ENCODE data around the gene OR56A3.
"Not testable (repeated sequence)": the region's sequence is repeated elsewhere in the genome, so short reads cannot be mapped to it uniquely, and the experiment has no call there.

OR56A3 gene, protein sequence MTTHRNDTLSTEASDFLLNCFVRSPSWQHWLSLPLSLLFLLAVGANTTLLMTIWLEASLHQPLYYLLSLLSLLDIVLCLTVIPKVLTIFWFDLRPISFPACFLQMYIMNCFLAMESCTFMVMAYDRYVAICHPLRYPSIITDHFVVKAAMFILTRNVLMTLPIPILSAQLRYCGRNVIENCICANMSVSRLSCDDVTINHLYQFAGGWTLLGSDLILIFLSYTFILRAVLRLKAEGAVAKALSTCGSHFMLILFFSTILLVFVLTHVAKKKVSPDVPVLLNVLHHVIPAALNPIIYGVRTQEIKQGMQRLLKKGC

DNA sequence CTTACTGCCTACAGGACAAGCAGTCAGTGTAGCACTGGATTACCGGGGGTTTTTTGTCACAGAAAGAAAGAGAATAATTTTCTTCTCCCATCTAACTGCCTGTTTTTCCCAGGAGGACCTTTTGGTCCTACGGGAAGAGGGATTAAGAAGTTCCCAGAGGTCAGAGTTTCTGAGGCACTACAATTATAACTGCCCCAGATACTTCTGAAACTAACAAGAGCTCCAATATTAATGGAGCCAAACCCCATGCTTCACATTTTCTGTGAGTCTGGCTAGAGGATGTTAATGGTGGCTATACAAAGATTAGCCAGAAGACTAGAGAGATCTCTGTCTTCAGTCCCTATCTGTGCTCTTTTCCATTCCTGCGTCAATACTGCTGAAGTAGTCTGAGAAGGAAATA, at the start of gene OR56A3:
TSS of gene OR56A3 (plus strand) at position 301 of the 400 bp plus-strand sequence. CDS start 5,096 bp downstream, outside the sequence.
- no peak for DNase-seq

DNA sequence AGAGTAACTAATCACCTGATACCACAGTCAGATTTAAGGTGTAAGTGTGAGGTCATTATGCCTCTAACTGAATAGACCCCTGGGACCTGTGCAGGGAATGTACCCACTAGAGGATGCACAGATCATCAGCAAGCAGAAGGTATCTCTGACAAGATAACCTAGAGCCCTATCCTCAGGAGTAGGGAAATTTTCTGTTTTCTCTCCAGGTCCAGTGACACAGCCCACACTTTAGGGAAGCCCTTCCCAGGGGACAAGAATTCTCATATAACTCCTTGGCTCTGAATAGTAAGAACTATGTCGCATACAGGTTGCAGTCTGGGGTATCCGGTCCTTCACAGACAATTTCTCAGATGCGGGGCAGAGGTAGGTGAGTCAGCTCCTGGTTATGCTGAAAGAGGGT, 49.1 kb upstream of the OR56A3 start, which contains the start of gene OR52E5:
TSS of gene OR52E5 (plus strand) at position 301 of the 400 bp plus-strand sequence. CDS start 7,569 bp downstream, outside the sequence.
- no peak for DNase-seq

DNA sequence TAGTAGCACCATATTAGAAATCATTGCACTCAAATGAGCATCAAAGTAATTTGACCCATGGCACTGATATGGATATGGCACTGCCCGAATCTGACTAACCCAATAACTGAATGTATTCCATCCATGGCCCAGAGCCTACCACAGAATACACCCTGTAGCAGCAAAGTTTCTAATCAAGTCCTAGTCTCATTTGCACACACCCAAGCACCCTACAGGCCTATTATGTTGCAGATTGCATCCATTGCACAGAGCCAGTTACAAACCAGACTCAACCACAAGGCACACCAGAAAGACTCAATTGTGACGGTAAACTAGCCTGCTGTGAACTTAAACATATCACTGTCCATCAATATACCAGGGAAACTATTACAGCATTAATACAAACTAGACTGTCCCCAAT, 42.5 kb upstream of the OR56A3 start:
- DNase-seq: no peak

DNA sequence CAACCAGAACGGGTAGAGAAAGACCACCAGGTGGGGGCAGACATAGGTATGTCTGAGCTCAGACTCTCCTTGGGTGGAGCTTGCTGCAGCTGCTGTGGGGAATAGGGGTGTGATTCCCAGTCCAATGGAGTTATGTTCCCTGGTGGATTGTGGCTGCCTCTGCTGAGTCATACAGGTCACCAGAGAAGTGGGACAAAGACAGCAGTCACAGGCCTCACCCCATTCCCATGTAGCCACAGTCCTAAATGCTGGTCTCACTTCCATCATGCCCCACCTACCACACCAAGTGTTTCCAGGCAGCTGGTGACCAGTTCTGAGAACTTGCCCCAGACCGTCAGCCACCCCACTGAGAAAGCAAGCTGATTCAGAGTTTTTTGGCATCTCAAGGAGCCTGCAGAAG, 31.5 kb upstream of the OR56A3 start:
- no peak for DNase-seq

DNA sequence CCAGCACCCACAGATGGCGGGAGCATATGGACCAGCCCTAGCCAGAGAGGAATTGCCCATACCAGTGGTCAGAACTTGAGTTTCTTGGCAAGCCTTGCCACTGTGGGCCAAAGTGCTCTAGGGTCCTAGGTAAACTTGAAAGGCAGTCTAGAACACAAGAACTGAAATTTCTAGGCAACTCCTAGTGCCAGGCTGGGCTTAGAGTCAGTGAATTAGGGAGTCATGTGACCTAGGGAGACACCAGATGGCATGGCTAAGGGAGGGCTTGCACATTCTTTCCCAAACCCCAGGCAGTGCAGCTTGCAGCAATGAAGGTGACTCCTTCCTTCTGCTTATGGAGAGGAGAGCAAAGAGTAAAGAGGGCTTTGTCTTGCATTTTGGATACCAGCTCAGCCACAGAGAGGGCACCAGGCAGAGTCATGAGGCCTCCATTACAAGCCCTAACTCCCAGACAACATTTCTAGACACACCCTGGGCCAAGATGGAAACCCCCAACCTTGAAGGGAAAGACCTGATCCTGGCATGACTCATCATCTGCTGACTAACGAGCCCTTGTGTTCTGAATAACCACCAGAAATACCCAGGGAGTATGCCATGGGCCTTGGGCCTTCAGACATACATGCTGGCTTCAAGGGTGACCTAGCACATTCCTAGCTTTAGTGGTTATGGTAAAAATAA, 19.2 kb upstream of the OR56A3 start:
- DNase-seq: peak; percentile 45

DNA sequence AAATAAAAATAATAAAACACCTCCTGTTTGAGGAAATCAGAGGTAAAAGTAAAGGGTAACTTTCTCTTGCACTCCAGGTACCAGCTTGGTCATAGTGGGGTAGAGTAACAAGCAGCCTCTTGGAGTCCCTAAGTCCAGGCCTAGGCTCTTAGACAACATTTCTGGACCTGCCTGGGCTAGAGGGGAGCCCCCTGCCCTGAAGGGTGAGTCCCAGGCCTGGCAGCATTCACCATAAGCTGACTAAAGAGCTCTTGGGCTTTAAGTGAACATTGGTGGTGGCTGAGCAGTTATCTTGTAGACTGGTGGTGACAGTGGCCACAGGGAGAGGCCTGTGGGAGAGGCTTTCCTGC, 18.6 kb upstream of the OR56A3 start:
- DNase-seq: no peak

DNA sequence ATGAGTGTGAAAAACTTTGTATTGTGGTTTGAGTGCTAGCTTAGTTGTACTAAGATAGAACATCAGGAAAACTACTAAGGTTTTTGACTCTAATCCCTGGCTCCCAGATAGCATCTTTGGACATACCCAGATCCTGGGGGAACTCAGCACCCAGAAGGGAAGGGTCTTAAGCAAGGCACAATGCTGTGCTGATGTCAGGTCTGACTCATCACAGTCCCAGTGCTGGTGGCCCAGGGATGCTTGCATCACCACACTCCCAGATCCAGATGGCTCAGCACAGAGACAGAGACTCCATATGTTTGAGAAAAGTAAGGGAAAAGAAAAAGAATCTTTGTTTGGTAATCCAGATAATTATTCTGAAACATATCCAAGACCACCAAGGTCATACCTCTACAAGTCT, 18.3 kb upstream of the OR56A3 start:
- DNase-seq: no peak

DNA sequence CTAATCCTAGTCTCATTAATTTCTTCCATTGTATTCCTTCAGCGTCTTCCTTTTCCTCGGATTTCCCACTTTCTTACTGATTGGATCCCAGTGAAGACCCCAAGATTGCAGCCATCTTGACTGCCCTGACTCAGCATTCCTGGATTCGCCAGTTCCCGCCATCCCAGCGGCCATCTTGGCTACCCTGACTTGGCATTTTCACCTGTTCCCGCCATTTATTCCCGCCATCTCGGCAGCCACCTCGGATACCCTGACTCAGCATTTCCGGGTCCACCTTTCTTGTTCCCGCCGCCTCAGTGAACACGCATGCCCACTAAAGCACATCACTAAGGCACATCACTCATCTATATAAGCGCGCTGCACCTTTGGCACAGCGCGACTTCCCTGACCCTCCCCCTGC, 13.8 kb upstream of the OR56A3 start:
- DNase-seq: no peak

DNA sequence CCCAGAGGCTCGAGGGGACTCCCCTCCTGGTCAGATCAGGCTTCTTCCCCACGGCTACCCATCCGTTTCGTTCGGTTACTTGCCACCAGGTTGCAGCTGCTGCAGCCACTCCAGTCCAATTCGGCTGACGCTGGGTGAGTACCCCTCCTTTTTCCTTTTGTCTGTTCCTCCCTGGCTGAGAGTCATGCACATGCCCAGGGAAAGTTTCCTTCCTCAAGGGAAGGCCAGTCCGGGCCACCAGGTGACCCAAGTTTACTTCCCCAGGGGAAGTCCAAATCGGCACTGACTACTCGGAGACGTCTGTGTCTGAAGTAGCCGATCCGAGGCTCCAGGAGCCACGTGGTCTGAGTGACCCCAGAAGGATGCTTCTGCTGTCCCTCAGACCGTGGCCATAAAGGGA, 13.2 kb upstream of the OR56A3 start:
- DNase-seq: no peak

DNA sequence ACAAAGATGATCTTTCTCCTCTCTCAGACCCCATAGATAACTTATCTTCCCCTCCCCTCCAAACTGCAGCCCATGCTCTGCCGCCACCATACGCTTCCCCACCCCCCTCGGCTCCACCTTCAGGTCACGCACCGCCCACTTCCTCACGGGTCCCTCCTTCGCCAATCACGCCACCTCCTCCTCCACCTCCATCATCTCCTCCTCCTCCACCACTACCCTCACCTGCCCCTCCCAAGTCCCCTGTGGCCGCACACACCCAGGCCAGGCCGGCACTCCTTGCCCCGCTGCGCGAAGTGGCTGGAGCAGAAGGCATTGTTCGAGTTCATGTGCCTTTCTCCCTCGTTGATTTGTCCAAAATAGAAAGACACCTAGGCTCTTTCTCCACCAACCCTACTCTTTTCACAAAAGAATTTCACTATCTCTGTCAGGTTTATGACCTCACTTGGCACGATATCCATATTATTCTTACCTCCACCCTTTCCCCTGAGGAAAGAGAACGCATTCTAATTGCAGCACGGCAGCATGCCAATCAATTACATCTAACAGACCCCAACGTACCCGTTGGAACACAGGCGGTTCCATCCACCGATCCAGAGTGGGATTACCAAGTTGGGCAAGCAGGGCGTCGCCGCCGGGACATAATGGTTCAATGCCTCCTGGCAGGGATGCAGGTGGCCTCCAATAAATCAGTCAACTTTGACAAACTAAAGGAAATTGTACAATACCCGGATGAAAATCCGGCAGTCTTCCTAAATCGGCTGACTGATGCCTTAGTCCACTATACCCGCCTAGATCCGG, 12.3 kb upstream of the OR56A3 start:
- DNase-seq: no peak

DNA sequence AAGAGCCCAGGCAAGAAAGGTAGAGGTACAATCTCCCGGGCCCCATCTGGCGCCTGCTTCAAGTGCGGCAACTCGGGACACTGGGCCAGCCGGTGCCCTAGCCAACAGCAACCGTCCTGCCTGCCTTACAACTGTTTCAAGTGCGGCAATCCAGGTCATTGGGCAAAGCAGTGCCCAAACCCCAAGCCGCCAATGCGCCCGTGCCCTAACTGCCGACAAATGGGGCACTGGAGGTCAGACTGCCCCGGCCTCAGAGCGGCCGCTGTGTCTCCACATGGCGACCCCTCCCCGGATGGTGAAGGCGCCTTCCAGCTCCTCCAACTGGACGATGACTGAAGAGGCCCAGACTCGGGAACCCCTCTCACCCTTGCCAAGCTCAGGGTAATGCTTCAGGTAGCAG, 11.4 kb upstream of the OR56A3 start:
- no peak for DNase-seq

DNA sequence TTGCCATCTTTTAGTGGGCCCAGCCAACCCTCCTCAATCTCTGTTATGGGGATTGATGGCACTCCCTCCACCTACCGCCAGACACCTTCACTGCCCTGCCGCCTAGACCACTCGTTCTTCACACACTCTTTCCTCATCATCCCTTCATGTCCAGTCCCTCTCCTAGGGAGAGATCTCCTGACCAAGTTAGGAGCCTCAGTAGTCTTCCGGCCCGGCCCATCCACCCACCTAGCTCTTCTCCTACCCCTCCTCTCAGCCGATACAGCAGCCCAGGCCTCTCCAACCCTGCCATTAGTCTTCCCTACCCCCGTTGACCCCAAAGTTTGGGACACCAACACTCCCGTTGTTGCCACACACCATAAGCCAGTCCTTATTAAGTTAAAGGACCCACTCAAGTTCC, 11.0 kb upstream of the OR56A3 start:
- no peak for DNase-seq

DNA sequence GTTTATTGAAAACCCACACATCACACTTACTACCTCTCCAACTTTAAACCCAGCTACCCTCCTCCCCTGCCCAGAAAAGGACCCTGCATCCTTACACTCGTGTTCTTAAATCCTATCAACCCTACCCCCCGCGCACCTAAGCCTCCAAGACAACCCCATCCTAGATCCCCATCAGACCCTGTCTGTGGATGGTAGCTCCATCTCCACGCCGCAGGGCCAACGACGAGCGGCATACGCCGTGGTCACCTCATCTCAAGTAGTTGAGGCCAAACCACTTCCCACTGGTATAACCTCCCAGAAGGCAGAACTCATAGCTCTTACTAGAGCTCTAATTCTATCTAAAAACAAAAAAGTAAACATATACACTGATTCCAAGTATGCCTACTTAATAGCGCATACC, 9.4 kb upstream of the OR56A3 start:
- no peak for DNase-seq

DNA sequence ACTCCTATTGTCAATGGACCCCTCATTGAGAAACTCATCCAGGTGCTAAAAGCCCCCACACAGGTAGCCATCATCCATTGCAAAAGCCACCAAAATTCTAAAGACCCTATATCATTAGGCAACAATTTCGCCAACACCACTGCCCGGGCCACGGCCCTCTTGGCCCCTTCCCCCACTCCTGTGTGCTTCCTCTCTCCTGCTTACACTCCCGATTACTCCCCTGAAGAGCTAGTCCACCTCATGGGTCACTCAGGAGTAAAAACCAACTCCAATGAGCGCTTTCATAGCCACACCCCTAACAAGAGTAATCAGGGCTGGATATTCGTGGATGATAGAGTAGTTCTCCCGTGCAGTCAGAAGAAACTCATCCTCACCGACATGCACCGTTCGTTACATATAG, 8.9 kb upstream of the OR56A3 start:
- no peak for DNase-seq

DNA sequence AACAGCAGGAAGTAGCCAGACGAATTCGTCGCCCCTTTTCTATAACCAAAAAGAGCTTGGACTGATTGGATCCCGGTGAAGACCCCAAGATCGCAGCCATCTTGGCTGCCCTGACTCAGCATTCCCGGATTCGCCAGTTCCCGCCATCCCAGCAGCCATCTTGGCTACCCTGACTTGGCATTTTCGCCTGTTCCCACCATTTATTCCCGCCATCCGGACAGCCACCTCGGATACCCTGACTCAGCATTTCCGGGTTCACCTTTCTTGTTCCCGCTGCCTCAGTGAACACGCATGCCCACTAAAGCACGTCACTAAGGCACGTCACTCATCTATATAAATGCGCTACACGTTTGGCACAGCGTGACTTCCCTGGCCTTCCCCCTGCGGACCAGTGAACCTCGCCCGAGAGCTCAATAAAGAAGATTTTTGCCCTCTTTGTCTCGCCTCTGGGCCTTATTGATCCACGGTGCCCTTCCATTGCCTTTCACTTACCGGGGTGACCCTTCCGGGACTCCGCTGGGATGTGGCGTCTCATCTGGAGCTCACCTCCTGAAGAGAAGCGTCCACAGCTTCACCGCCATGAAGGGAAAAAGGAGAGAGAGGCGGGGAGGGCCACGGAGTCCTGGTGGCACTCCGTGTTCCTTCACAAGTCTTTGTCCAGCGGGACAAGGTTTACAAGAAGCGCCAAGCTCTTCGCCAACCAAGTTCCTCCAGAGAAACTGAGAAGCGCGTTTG, 4.0 kb upstream of the OR56A3 start:
- DNase-seq: no peak

DNA sequence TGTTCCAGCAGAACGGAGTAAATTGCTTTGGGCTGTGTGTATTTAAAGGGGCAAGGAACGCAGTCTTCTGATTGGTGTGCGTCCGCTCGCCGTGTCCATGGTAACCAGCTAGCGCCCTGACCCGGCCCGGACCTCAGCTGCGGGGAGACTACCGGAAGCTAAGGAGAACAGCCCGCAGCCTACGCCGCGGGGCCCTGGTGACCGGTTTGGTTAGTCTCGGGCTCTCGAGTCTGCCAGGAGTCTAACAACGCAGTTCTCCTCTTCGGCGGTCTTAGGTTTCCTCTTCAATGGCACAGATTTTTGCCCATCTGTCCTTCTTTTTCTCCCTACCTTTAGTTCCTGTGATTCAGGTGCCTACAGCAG, 3.5 kb upstream of the OR56A3 start:
- DNase-seq: no peak

DNA sequence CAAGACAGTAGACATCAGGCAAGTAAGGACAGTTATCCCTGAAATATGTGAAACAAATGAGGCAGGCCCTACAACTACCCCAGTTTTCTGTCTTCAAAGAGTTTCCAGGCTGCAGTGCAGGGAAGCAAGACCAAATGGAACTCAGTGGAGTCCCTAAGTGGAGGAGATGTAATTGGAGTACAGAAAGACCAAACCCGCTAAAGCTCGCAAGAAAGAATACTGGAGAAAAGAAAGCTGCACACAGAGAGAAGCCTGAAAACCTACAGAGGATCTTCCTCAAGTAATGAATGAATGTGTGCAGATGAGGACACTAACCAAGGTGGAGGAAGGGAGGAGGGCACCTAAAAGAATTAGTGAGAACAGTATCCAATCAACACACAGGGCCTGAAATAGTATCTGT, 1.3 kb upstream of the OR56A3 start:
- no peak for DNase-seq

DNA sequence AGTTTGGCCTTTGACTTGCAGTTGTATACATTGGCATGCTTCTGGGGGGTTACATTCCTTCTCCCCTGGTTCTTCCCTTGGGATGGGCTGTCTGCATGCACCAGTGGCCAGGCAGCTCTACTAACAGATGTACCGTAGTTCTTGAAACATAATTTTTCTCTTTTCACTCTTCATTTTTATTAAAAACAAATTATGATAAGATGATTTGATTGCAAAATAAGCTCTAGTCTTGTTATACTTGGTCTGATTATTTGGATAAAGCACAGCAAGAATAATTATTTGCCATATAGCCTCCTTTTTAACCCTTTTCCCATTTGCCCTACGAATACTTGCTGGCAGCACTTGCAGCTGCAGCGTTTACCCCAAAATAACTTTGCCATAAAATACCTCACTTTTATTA, 13.5 kb downstream of the OR56A3 start:
- no peak for DNase-seq

DNA sequence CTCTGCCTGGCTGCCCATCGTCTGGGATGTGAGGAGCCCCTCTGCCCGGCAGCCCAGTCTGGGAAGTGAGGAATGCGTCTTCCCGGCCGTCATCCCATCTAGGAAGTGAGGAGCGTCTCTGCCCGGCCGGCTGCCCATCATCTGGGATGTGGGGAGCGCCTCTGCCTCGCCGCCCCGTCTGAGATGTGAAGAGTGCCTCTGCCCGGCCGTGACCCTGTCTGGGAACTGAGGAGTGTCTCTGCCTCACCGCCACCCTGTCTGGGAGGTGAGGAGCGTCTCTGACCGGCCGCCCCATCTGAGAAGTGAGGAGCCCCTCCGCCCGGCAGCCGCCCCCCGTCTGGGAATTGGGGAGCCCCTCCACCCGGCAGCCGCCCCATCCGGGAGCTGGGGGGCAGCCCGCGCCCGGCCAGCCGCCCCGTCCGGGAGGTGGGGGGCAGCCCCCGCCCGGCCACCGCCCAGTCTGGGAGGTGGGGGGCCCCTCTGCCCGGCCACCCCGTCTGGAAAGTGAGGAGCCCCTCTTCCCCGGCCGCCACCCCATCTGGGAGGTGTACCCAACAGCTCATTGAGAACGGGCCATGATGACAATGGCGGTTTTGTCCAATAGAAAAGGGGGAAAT, 18.8 kb downstream of the OR56A3 start:
- not testable (repeated sequence) for DNase-seq

DNA sequence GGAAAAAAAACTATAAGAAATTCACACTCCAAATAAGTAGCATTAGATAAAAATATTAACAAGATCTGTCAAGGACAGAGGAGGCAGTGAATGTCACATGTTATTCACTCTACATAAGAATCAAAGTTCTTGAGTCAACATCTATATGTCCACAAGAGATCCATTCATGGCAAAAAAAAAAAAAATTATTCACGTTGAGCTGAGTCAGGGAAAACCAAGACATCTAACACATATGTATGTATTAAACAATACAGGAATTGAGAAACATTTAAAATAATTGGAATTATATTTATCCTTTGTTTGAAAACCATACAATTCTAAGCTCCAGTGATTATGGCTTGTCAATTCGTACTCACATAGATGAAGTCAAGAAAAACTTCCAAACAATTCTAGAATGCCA, 24.9 kb downstream of the OR56A3 start:
- no peak for DNase-seq

DNA sequence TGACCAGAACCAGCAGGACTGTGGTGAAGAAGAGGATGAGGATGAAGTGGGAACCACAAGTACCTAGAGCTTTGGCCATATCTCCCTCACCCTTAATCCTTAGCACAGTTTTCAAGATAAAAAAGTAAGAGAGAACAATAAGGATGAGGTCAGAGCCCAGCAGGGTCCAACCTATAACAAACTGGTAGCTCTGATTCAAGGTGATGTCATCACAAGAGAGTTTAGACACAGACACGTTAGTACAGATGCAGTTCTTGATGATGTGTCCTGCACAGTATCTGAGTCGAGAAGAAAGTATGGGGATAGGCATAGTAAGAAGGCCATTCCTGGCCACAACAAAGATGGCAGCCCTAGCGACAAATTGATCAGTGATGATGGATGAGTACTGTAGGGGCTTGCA, 25.7 kb downstream of the OR56A3 start:
- no peak for DNase-seq

DNA sequence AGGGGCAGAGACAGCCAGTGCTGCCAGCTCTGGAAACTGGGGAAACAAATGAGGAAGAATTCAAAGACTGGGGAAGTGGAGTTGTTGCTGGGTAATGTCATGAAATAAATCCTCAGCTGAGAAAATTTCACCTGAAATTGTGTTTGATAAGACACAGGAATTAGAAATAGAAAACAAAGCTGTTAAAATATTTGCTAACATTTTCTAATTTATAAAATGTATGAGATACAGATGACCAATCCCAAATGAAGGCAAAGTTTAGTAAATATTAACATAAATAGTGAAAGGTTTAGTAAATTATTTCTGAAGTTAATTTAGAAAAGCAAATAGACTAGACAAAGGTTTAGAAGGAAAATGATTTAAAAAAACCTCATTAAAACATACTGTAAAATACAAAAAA, 26.3 kb downstream of the OR56A3 start, which contains the start of gene OR56A5:
TSS of gene OR56A5 (minus strand) at position 101 of the 400 bp plus-strand sequence. CDS start at position 101, 0 bp downstream.
- DNase-seq: no peak

DNA sequence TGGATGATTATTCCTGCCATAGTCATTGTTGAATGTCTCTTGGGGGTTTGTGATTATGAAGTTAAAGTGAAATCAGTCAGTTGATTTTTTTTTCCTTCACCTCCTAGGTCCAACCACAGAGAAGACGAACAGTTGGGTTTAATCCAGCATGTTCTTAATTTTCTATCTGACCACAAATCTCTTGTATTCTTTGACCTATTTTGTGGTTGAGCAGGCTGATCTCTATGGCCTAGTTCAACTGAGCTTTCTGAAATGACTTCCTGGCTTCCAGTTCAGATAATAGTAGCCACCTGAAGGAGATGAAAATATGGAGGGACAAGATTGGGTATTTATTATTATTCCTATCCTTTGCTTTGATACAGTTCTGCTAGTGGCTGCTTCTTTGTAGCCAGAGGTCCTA, 31.5 kb downstream of the OR56A3 start:
- no peak for DNase-seq

Data from activated CD4-positive, alpha-beta T cell treated with anti-CD3 and anti-CD28 coated beads for 48 hours (primary cell).